Activated T-cell treated with anti-CD3 and anti-CD28 coated beads for 24 hours (primary cell): ENCODE results near the gene NFIA.

Experiments used
- DNase-seq: peaks from one replicate; pipeline ENCODE4 v3.0.0-alpha.2; 2020; ENCODE audit warnings: low read depth

Gene NFIA

GRCh38 chr1:61297887-61298286 is 215.5 kb downstream of the NFIA start:
- no peak for DNase-seq

- DNase-seq: no peak
Measured at GRCh38 chr1:61299463-61299862, 217.1 kb downstream of the NFIA start.

- DNase-seq: no peak
Measured at GRCh38 chr1:61300899-61301298, 218.5 kb downstream of the NFIA start.

- no peak for DNase-seq
Measured at GRCh38 chr1:61301824-61302657, 219.7 kb downstream of the NFIA start.

- no peak for DNase-seq
Measured at GRCh38 chr1:61307422-61308142, 225.2 kb downstream of the NFIA start.

GRCh38 chr1:61310057-61310456 is 227.7 kb downstream of the NFIA start:
- DNase-seq: no peak

- DNase-seq: no peak
Measured at GRCh38 chr1:61310538-61310937, 228.2 kb downstream of the NFIA start.

- DNase-seq: no peak
Measured at GRCh38 chr1:61313906-61314422, 231.6 kb downstream of the NFIA start.

GRCh38 chr1:61315011-61315410 is 232.7 kb downstream of the NFIA start:
- no peak for DNase-seq

GRCh38 chr1:61316493-61316892 is 234.1 kb downstream of the NFIA start:
- DNase-seq: no peak

- no peak for DNase-seq
Measured at GRCh38 chr1:61318319-61319125, 236.2 kb downstream of the NFIA start.

- DNase-seq: no peak
Measured at GRCh38 chr1:61320575-61320974, 238.2 kb downstream of the NFIA start.

GRCh38 chr1:61322008-61322744 is 239.8 kb downstream of the NFIA start:
- no peak for DNase-seq

- no peak for DNase-seq
Measured at GRCh38 chr1:61322769-61323168, 240.4 kb downstream of the NFIA start.

- DNase-seq: no peak
Measured at GRCh38 chr1:61323681-61324328, 241.4 kb downstream of the NFIA start.

- DNase-seq: no peak
Measured at GRCh38 chr1:61326713-61327112, 244.4 kb downstream of the NFIA start.

GRCh38 chr1:61327436-61327835 is 245.1 kb downstream of the NFIA start:
- DNase-seq: no peak

GRCh38 chr1:61329556-61329955 is 247.2 kb downstream of the NFIA start:
- no peak for DNase-seq

GRCh38 chr1:61330018-61330417 is 247.7 kb downstream of the NFIA start:
- no peak for DNase-seq

- DNase-seq: no peak
Measured at GRCh38 chr1:61330571-61330970, 248.2 kb downstream of the NFIA start.

- DNase-seq: no peak
Measured at GRCh38 chr1:61332196-61332753, 249.9 kb downstream of the NFIA start.
